LNCaP clone FGC (cell line): Measurements from ENCODE around the gene PORCN.
A peak's percentile ranks its signal among the peaks of the same experiment; 100 is the strongest.

ENCODE experiments used
- DNase-seq: peaks from one replicate; pipeline ENCODE4 v3.0.0-alpha.2; 2011; ENCODE audit warnings: low read depth
- H3K4me3 ChIP-seq: 2 replicates; pipeline ENCODE4 v1.5.1; 2011; ENCODE audit warnings: mild to moderate bottlenecking, low read depth, low read length, control low read depth
- CTCF ChIP-seq: IDR thresholded peaks from 2 replicates; pipeline ENCODE4 v1.5.1; 2012; ENCODE audit warnings: mild to moderate bottlenecking; ENCODE audit not compliant: control insufficient read depth, insufficient read depth; ENCODE audit errors: extremely low read depth

Gene PORCN

GRCh38 chrX:48492293-48492910 lies 16.4 kb upstream of the PORCN start:
- TF ChIP-seq CTCF, result no peak
- no peak overlapping the region for H3K4me3 ChIP-seq
- no peak for DNase-seq

- peak; percentile 45 for TF ChIP-seq CTCF
- no peak for DNase-seq
- no peak overlapping the region for H3K4me3 ChIP-seq
Measured at GRCh38 chrX:48493890-48494364, 14.9 kb upstream of the PORCN start.

GRCh38 chrX:48496660-48497059 lies 12.1 kb upstream of the PORCN start:
- H3K4me3 ChIP-seq, result no peak overlapping the region
- TF ChIP-seq CTCF, result no peak
- DNase-seq, result no peak

DNA sequence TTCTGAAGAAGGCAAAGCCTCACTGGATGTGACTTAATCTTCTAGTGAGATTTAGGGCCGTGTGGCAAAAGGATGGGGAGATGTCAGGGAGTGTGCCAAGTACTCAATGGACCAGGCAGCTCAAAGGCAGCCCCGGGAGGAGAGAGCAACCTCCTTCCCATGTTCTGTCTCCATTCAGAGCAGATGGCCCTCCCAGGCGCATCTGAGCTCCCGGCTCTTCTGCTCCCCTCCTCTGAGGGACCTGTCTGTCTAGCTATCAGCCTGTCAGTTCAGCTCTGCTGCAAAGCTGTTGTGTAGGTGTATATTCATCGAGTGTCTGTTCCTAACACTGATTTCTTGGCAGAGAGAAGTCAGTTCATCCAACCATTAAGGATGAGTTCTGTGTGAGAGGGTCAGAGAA lies 10.9 kb upstream of the PORCN start:
- TF ChIP-seq CTCF, result no peak
- DNase-seq, result no peak
- no peak overlapping the region for H3K4me3 ChIP-seq

DNA sequence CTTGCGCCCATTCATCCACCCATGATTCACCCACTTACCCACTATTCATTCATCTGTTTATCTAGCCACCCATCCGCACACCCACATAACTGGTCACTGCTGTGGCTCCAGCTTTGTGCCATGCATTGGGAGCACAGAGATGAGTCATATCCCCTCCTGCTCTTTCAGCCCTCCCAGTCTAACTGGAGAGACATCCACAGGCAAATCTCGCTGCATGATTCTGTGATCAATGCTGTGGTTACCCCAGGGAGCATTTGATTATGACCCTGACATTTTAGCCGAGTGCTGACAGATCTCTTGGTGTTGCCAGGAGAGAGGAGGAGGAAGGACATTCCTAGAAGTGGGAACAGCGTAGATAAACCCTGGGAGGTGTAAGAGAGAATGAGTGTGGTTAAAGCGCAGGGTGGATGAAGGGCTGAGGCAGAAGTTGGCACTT lies 10.4 kb upstream of the PORCN start:
- DNase-seq, result no peak
- no peak overlapping the region for H3K4me3 ChIP-seq
- TF ChIP-seq CTCF, result no peak

DNA sequence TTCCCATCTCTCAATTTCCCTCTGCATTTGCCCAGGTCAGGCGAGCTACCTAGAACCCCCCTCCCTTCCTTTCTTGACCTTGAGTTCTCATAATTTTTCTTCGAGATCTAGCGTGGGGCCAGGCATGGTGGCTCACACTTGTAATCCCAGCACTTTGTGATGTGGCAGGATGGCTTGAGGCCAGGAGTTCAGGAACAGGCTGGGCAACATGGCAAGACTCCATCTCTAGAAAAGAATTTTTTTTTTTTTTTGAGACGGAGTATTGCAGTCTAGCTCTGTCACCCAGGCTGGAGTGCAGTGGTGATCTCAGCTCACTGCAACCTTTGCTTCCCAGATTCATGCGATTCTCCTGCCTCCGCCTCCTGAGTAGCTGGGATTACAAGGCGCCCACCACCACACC lies 4.5 kb upstream of the PORCN start:
- no peak for DNase-seq
- no peak for TF ChIP-seq CTCF
- H3K4me3 ChIP-seq, result no peak overlapping the region

GRCh38 chrX:48505481-48505880 lies 3.3 kb upstream of the PORCN start:
- TF ChIP-seq CTCF, result no peak
- no peak for DNase-seq
- no peak overlapping the region for H3K4me3 ChIP-seq
